ENCODE results near the gene CAND2. TPM values are rescaled to one million over a fixed set of nuclear protein-coding genes. Genes with fewer than 3 reads are reported as not detected.
A peak's percentile ranks its signal among the peaks of the same experiment; 100 is the strongest.
"Not testable (repeated sequence)": the region's sequence is repeated elsewhere in the genome, so short reads cannot be mapped to it uniquely, and the experiment has no call there.

Gene CAND2
- total RNA-seq, 1 donor from 2014 or later: 1.1 TPM

DNA sequence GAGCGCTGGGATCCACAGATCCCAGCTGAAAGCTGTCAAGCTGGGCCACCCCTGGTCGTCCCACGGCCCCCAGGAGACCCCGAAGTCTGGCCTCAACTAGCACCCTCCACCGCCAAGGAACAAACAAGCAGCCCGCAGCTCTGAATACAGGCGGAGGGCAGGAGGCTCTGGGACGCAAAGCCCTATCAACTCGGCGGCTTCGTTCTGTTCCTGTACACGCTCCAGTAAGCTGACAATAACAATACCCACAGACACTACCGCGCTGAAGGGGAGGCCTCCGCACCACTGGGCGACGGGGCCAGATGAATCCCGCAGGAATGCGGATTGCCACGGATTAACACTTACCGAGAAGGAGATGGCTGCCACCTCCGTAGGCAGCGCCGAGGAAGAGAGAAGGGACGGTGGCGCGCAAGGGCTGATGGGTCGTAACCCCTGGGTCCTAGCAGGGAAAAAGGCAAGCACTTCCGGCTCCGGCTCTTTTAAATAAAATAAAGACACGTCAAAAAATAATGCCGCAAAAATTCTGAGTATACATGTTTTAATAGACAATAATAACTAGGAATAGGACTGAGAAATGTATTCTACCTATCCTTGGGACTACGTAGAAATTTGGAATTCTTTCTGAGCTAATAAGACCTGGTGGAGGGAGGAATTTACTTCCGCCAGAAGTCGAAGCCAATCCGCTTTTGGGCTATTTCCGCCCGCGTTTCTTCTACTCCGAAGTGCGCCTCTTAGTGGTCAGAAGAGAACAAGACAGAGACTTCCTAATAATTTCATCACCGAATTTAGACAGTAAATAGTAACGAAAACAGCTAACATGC lies 44.9 kb downstream of the CAND2 start, which contains the start of gene RPL32:
TSS of gene RPL32 (minus strand) at position 417 of the 821 bp plus-strand sequence. CDS start 1,328 bp downstream, outside the sequence.
- H3K9me3 Mint-ChIP-seq: no peaks in the 10 kb centered on the region
- intact Hi-C loops (cut with micrococcal nuclease): loop anchor here (1.0 kb wide), 1 partner anchor 177 kb away; the partner anchor contains the start of gene RAF1
- peak within 1 kb of the TSS; percentile 100 for H3K27ac Mint-ChIP-seq
- peak within 1 kb of the TSS; percentile 97 for H3K4me3 Mint-ChIP-seq (ENCODE audit: low read depth)
- H3K27me3 Mint-ChIP-seq (ENCODE audit: low read depth): no peaks in the 10 kb centered on the region
- H3K36me3 Mint-ChIP-seq (ENCODE audit: low read depth): peaks cover 53% of the 10 kb centered on the region
- peak; percentile 82 for DNase-seq (ENCODE audit: low spot score)
- peaks cover 47% of the 10 kb centered on the region for H3K4me1 Mint-ChIP-seq (ENCODE audit: low read depth)

DNA sequence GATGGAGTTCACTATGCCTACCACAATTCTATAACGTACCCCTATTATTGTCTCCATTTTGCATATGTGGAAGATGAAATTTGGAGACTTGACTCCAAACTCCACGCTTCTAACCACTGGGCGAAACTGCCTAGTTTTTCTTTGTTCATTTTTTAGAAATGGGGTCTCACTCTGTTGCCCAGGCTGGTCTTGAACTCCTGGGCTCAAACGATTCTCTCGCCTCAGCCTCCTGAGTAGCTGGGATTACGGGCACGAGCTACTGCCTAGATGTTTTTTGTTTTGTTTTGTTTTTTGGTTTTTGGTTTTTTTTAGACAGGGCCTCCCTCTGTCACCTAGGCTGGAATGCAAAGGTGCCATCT lies 45.5 kb downstream of the CAND2 start:
- Mint-ChIP-seq H3K36me3 (ENCODE audit: low read depth) (peaks cover 47% of the 10 kb centered on the region), H3K4me3 (ENCODE audit: low read depth) (peak overlapping the region; percentile 97), H3K27me3 (ENCODE audit: low read depth) (no peaks in the 10 kb centered on the region), H3K27ac (peak overlapping the region; percentile 100), H3K4me1 (ENCODE audit: low read depth) (peaks cover 43% of the 10 kb centered on the region), H3K9me3 (no peaks in the 10 kb centered on the region)
- intact Hi-C loops (cut with micrococcal nuclease): loop anchor here (1.0 kb wide), 1 partner anchor 178 kb away; the partner anchor contains the start of gene RAF1
- DNase-seq (ENCODE audit: low spot score): no peak

DNA sequence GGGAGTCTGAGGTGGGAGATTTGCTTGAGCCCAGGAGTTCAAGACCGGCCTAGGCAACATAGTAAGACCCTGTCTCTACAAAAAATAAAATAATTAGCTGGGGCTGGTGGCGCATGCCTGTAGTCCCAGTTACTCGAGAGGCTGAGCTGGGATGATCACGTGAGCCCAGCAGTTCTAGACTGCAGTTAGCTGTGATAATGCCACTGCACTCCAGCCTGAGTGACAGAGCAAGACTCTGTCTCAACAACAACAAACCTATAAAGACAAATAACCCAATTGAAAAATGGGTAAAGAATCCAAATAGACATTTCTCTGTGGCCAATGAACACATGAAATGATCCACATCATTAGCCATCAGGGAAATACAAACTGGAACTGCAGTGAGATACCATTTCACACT lies 46.0 kb downstream of the CAND2 start:
- H3K27me3 Mint-ChIP-seq (ENCODE audit: low read depth): no peaks in the 10 kb centered on the region
- peaks cover 38% of the 10 kb centered on the region for H3K4me1 Mint-ChIP-seq (ENCODE audit: low read depth)
- H3K27ac Mint-ChIP-seq: peak overlapping the region; percentile 100
- no peaks in the 10 kb centered on the region for H3K9me3 Mint-ChIP-seq
- intact Hi-C loops (cut with micrococcal nuclease): no loop called here
- peaks cover 42% of the 10 kb centered on the region for H3K36me3 Mint-ChIP-seq (ENCODE audit: low read depth)
- DNase-seq (ENCODE audit: low spot score): no peak
- no peak overlapping the region for H3K4me3 Mint-ChIP-seq (ENCODE audit: low read depth)

DNA sequence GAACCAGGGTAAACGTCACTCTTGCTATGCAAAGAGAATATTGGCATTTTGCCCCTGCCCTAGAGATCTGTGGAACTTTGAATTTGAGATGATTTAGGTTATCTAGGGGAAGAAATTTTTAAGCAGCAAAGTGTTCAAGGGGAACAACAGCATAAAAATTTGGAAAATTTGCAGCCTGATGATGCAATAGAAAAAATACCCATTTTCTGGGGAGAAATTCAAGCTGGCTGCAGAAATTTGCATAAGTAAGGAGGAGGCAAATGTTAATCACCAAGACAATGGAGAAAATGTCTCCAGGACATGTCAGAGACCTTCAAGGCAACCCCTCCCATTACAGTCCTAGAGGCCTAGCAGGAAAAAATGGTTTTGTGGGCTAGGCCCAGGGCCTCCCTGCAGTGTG lies 49.3 kb downstream of the CAND2 start:
- Mint-ChIP-seq H3K27ac (no peak overlapping the region), H3K4me1 (ENCODE audit: low read depth) (peaks cover 8% of the 10 kb centered on the region), H3K4me3 (ENCODE audit: low read depth) (no peak overlapping the region), H3K9me3 (no peaks in the 10 kb centered on the region), H3K27me3 (ENCODE audit: low read depth) (no peaks in the 10 kb centered on the region), H3K36me3 (ENCODE audit: low read depth) (peaks cover 8% of the 10 kb centered on the region)
- no peak for DNase-seq (ENCODE audit: low spot score)
- intact Hi-C loops (cut with micrococcal nuclease): no loop called here

DNA sequence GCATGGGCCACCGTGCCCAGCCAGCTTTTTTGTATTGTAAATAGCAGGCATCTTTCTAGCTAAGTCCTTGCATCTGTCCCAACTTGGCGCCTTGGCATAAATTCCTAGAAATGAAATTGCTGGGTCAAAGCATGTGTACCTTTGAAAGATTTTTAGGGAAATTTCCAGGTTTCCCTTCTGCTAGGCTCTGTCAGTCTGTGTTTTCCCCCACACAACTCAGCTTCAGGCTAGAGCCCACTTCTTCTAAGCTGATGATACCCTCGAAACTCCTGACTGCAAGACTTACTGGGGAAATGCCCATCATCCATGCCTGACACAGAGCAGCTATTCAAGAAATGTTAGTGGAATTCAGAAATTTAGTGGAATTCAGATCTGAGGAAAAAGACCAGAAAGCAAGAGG lies 55.7 kb downstream of the CAND2 start:
- intact Hi-C loops (cut with micrococcal nuclease): no loop called here
- Mint-ChIP-seq H3K27ac (no peak overlapping the region), H3K27me3 (ENCODE audit: low read depth) (peaks cover 4% of the 10 kb centered on the region), H3K36me3 (ENCODE audit: low read depth) (no peaks in the 10 kb centered on the region), H3K9me3 (no peaks in the 10 kb centered on the region), H3K4me1 (ENCODE audit: low read depth) (no peaks in the 10 kb centered on the region), H3K4me3 (ENCODE audit: low read depth) (no peak overlapping the region)
- DNase-seq (ENCODE audit: low spot score): no peak

DNA sequence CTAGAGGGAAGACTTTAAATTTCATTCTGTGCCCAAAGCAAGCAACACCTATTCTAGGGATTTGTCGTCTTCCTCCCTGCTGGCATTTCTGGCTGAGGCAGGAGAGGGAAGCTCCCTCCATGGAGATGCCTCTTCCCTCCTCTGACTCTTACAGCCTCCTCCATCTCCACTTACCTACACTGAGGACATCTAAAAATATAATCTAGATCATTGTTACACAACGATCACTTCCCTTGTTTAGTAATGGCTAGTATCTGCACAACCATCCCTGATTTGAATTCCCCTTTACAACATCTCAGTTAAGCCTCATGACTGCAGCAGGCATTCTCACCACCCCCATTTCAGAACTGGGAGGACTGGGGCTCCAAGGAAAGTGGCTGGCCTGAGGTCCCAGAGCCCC lies 57.4 kb downstream of the CAND2 start:
- H3K36me3 Mint-ChIP-seq (ENCODE audit: low read depth); intact Hi-C loops (cut with micrococcal nuclease); H3K27me3 Mint-ChIP-seq (ENCODE audit: low read depth); H3K9me3 Mint-ChIP-seq; H3K27ac Mint-ChIP-seq; H3K4me1 Mint-ChIP-seq (ENCODE audit: low read depth); DNase-seq (ENCODE audit: low spot score); H3K4me3 Mint-ChIP-seq (ENCODE audit: low read depth): not testable (repeated sequence)

DNA sequence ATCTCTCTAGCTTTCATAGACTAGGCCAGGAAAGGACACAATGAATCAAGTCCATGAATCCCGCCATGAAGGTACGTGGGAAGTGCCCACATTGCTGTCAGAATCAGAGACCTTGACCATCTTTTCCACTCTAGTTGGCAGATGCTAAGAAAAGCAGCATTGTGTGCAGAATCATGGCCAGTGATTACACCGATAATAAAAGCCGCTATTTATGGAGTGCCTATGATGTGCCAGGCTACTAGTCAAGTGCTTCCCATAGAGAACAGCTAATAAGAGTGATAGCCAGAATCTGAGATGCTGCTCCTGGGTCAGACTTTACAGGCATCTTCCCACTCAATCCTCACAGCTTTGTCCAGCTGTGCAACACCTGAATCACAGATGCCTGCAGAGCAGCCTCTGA lies 58.1 kb downstream of the CAND2 start:
- Mint-ChIP-seq H3K4me3 (ENCODE audit: low read depth) (no peak overlapping the region), H3K9me3 (no peaks in the 10 kb centered on the region), H3K27ac (no peak overlapping the region), H3K27me3 (ENCODE audit: low read depth) (peaks cover 8% of the 10 kb centered on the region), H3K36me3 (ENCODE audit: low read depth) (no peaks in the 10 kb centered on the region), H3K4me1 (ENCODE audit: low read depth) (no peaks in the 10 kb centered on the region)
- intact Hi-C loops (cut with micrococcal nuclease): no loop called here
- DNase-seq (ENCODE audit: low spot score): no peak

DNA sequence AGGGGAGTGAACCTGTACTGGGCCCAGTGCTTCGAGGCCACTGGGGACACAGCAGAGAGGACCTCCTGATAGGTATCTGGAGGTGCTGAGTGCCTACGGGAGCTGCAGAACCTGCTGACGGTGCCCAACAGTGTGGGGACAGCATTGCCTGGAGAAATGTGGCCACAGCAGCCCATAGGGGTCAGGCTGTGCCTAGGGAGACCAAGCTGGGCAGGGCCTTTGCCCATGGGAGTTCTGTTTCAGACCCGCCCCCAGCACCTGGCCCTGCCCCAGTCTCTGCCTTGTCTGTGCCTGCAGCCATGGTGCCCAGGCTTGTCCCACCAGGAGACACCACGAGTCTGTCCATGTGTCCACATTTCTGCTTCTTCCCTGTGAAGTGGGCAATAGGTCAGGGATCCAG lies 60.1 kb downstream of the CAND2 start:
- H3K27ac Mint-ChIP-seq: no peak overlapping the region
- H3K27me3 Mint-ChIP-seq (ENCODE audit: low read depth): peaks cover 7% of the 10 kb centered on the region
- intact Hi-C loops (cut with micrococcal nuclease): no loop called here

DNA sequence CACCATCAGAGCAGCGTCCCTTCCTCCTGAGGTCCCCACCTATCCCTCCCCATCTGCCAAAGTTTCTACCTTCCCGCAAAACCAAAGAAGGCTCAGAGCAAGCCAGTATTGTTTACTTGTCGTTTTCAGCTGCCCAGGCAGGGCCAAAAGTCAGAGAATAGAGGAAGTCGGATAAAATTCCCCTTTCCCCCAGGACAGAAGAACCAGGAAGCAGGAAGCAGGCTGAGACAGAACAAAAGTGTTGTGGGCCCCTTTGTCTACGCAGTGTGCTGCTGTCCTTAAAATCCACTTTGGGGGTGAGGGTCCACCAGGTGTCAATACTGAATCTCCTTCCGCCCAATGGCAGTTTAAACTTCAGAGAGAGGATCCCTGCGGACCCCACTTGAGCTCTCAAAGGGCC lies 63.4 kb downstream of the CAND2 start:
- Mint-ChIP-seq H3K4me1 (ENCODE audit: low read depth) (no peaks in the 10 kb centered on the region), H3K9me3 (peaks cover under 1% of the 10 kb centered on the region), H3K4me3 (ENCODE audit: low read depth) (no peak overlapping the region), H3K27me3 (ENCODE audit: low read depth) (peaks cover 6% of the 10 kb centered on the region), H3K36me3 (ENCODE audit: low read depth) (no peaks in the 10 kb centered on the region), H3K27ac (no peak overlapping the region)
- intact Hi-C loops (cut with micrococcal nuclease): no loop called here
- no peak for DNase-seq (ENCODE audit: low spot score)

More for the DNA sequence above, 60.1 kb downstream of the CAND2 start:
- Mint-ChIP-seq H3K4me1 (ENCODE audit: low read depth) (no peaks in the 10 kb centered on the region), H3K9me3 (no peaks in the 10 kb centered on the region), H3K4me3 (ENCODE audit: low read depth) (no peak overlapping the region), H3K36me3 (ENCODE audit: low read depth) (no peaks in the 10 kb centered on the region)
- DNase-seq (ENCODE audit: low spot score): no peak

DNA sequence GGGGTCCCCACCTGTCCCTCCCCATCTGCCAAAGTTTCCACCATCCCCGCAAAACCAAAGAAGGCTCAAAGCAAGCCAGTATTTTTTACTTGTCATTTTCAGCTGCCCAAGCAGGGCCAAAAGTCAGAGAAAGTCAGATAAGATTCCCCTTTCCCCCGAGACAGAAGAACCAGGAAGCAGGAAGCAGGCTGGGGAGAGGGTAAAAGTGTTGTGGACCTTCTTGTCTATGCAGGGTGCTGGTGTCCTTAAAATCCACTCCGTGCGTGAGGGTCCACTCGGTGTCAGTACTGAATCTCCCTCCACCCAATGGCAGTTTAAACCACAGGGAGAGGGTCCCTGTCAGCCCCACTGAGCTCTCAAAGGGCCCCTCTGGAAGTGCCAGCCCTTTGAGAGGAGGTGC lies 65.1 kb downstream of the CAND2 start:
- intact Hi-C loops (cut with micrococcal nuclease): no loop called here
- no peaks in the 10 kb centered on the region for H3K4me1 Mint-ChIP-seq (ENCODE audit: low read depth)

DNA sequence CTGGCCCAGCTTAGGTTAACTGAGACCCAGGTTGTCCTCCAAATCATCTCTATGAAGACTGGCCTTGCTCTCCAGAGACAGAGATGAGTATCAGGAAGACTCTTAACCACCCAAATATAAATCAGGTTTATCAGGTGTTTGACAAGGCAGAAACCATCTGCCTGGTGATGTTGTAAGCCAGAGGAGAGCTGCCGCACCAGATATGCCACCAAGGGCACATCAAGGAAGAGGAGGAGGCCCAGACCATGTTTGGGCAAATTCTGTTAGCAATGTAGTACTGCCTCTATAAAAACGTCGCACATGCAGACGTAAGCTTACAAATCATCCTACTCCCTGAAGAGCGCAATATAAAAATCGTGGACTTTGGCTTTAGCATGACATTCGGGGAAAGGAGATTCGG lies 65.9 kb downstream of the CAND2 start:
- intact Hi-C loops (cut with micrococcal nuclease): no loop called here
- Mint-ChIP-seq H3K4me1 (ENCODE audit: low read depth) (no peaks in the 10 kb centered on the region), H3K4me3 (ENCODE audit: low read depth) (no peak overlapping the region), H3K27ac (no peak overlapping the region), H3K9me3 (peaks cover 5% of the 10 kb centered on the region), H3K27me3 (ENCODE audit: low read depth) (peaks cover 8% of the 10 kb centered on the region), H3K36me3 (ENCODE audit: low read depth) (no peaks in the 10 kb centered on the region)
- DNase-seq (ENCODE audit: low spot score): no peak

More for the DNA sequence above, 65.1 kb downstream of the CAND2 start:
- Mint-ChIP-seq H3K36me3 (ENCODE audit: low read depth) (no peaks in the 10 kb centered on the region), H3K27ac (no peak overlapping the region), H3K27me3 (ENCODE audit: low read depth) (peaks cover 8% of the 10 kb centered on the region), H3K4me3 (ENCODE audit: low read depth) (no peak overlapping the region), H3K9me3 (peaks cover 5% of the 10 kb centered on the region)
- no peak for DNase-seq (ENCODE audit: low spot score)

DNA sequence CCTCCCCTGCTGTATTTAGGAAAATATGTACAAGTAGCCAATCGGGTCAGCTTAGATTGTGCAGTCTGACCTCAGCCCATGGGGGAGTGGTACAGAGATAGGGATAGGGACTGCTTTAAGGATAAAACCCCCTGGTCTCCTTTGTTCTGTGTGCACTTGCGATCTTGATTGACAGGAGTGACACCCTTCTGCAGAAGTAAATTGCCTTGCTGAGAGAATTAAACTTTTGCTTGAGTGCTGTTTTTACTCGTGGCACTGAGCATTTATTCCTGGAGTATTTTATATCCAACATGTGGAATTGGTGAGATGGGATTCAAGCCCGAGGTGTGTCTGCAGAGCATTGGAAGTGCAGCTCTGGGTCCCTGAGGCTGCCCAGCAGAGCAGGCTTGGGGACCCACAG lies 68.8 kb downstream of the CAND2 start:
- Mint-ChIP-seq H3K36me3 (ENCODE audit: low read depth) (no peaks in the 10 kb centered on the region), H3K4me1 (ENCODE audit: low read depth) (peaks cover 9% of the 10 kb centered on the region), H3K9me3 (peaks cover 5% of the 10 kb centered on the region), H3K27ac (no peak overlapping the region), H3K4me3 (ENCODE audit: low read depth) (no peak overlapping the region), H3K27me3 (ENCODE audit: low read depth) (peaks cover 6% of the 10 kb centered on the region)
- no peak for DNase-seq (ENCODE audit: low spot score)
- intact Hi-C loops (cut with micrococcal nuclease): no loop called here

DNA sequence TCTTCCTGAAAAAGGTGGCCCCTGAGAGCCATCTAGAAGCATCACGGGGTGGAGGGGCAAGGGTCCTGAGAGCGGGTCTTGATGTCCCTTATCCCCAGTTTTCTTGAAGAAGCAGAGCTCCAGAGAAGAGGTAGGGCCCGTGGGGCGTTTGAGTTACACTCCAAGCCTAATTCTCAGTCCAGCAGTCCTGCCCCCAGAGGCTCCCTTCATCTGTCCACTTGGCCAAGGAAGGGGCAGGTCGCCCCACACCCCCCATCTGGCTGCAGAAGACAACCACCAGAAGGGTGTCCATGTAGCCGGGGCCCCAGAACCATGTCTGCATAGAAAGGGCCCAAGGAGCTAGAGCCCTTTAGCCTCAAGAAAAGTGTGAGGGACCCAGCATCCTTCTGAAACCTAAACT lies 70.4 kb downstream of the CAND2 start:
- intact Hi-C loops (cut with micrococcal nuclease): no loop called here
- peaks cover 5% of the 10 kb centered on the region for H3K9me3 Mint-ChIP-seq
- no peak for DNase-seq (ENCODE audit: low spot score)
- no peak overlapping the region for H3K27ac Mint-ChIP-seq
- peaks cover 13% of the 10 kb centered on the region for H3K4me1 Mint-ChIP-seq (ENCODE audit: low read depth)
- no peaks in the 10 kb centered on the region for H3K36me3 Mint-ChIP-seq (ENCODE audit: low read depth)
- H3K4me3 Mint-ChIP-seq (ENCODE audit: low read depth): no peak overlapping the region
- H3K27me3 Mint-ChIP-seq (ENCODE audit: low read depth): peaks cover 14% of the 10 kb centered on the region

All from activated T-helper 2 cell treated with anti-CD3 and anti-CD28 coated beads, Interferon-gamma antibody, Interleukin-2, Interleukin-4, amounts not matched to agents 10 μg/mL and 5 μg/mL and 100 μg/mL, durations not matched to agents 14 hours and 24 hours and 36 hours (primary cell).